NCI-H2107 (cell line): ENCODE results near the gene LSS.

Experiments
- DNase-seq: peaks from one replicate; lab custom pipeline; 2025; lab: John Stamatoyannopoulos, UW

Gene LSS

GRCh38 chr21:46168659-46169386, 59.8 kb downstream of the LSS start:
- DNase-seq: no peak

- no peak for DNase-seq
Measured at GRCh38 chr21:46168238-46168637, 60.3 kb downstream of the LSS start.

GRCh38 chr21:46165098-46165497, 63.5 kb downstream of the LSS start:
- DNase-seq: no peak

DNA sequence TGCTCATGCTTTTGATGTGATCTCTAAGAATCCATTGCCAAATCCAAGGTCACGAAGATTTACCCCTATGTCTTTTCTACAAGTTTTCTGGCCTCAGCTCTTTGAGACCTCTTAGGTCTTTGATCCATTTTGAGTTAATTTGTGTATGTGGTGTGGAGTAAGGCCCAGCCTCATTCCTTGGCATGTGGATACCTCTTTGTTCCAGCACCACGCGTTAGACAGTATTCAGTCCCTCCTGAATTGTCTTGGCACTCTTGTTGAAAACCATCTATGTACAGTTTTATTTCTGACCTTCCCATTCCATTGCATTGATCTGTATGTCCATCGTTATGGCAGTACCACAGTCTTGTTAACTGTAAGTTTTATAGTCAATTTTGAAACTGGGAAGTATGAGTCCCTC, 65.2 kb downstream of the LSS start:
- DNase-seq: no peak

DNA sequence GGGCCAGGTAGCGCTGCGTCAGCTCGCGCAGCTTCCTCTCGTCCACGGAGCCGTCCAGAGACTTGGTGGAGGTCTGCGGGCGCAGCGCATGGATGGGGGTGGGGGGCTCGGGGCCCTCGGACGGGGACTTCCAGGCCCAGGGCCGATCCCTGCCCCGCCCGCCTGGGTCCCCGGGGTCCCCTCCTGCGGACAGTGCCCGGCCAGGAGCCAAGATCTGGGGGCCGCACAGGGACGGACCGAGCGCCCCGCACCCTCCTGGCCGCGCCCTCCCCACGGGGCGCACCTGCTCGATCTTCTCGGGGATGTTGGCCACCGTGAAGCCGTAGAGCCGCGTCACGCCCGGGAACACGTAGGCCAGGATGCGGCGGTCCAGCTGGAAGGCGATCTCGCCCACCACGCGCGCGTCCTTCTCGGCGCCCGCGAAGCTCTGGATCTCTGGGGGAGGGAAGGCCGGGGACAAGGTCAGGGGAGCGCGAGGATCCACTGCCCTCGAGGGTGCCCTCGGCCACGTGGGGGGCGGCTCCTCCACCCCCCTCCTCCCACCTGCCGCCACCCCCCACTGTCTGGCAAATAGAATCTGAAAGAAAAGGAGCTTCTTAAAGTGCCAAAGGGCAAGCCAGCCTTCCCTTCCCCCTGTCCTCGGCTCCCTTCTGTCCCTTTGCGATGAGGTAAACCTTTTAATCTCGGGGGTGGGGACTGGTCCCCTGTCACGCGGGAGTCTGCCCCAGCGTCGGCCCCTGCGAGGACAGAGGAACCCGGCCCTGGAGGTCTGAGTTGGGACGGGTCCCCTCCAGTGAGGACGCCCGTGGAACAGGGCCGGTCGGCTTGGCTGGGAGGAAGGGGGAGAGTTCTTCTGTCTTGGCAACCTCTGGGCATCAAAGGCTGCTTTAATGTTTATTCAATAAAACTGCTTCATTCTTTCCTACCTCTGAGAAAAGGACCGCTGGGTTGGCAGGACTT, 66.7 kb downstream of the LSS start:
- DNase-seq: no peak

- DNase-seq: no peak
Measured at GRCh38 chr21:46160907-46161632, 67.5 kb downstream of the LSS start.

DNA sequence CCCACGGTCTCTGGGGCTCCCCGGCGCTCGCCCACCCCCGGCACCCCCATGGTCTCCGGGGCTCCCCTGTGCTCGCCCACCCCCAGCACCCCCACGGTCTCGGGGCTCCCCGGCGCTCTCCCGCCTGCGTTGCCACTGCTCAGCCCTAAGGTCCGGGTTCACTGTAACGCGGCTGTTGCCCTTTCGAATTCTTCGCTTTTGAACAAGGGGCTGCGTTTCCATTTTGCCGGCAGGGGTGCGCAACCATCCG, 68.0 kb downstream of the LSS start:
- DNase-seq: no peak

- DNase-seq: no peak
Measured at GRCh38 chr21:46159841-46160656, 68.5 kb downstream of the LSS start.

DNA sequence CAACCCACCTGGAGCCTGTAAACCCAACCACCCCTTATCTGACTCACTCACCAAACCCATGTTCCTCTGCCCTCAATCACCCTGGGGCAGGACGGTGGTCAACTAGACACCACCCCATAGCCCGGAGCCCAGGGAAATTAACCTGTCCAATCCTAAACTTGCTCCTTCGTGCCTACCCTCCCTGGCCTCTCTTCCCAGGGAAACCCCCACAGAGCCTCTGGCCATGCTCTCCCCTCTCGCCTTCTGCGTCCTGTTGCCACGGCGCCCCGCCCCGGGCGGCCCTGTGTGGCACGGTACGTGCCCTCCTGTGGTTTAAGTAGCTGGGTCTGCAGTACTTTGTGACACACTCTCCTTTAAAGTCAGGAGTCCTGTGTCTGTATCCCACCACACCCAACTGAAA, 69.2 kb downstream of the LSS start:
- DNase-seq: no peak

GRCh38 chr21:46158666-46159300, 69.8 kb downstream of the LSS start:
- DNase-seq: no peak

DNA sequence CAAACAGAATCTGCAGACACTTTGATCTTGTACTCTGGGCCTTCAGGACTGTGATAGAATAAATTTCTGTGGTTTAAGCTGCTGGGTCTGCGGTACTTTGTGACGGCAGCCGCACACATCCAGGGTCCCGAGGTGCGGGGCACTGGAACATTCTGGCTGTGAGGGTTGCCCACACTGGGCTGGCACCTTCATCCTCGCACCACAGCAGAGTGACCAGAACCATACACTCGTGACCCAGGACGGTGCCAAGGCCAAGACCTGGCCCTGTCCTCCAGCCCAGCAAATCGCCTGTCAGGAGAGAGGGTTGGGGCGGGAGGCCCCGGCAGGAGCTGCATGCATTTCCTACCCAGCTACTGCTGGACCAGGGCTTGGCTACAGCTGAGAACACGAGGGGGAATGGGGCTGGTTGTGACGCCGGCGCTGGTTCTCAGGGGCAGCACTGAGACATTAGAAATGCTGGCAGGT, 70.6 kb downstream of the LSS start:
- DNase-seq: no peak

- no peak for DNase-seq
Measured at GRCh38 chr21:46157396-46157986, 71.1 kb downstream of the LSS start.

GRCh38 chr21:46156678-46157077, 71.9 kb downstream of the LSS start:
- DNase-seq: no peak

GRCh38 chr21:46156378-46156645, 72.3 kb downstream of the LSS start:
- no peak for DNase-seq

GRCh38 chr21:46155514-46156377, 72.8 kb downstream of the LSS start, which contains the start of gene FTCD:
Gene FTCD (minus strand): TSS chr21:46155579. CDS start chr21:46155523, 56 bp downstream.
- DNase-seq: no peak

- no peak for DNase-seq
Measured at GRCh38 chr21:46154955-46155513, 73.5 kb downstream of the LSS start.

GRCh38 chr21:46154155-46154954, 74.2 kb downstream of the LSS start:
- DNase-seq: no peak

DNA sequence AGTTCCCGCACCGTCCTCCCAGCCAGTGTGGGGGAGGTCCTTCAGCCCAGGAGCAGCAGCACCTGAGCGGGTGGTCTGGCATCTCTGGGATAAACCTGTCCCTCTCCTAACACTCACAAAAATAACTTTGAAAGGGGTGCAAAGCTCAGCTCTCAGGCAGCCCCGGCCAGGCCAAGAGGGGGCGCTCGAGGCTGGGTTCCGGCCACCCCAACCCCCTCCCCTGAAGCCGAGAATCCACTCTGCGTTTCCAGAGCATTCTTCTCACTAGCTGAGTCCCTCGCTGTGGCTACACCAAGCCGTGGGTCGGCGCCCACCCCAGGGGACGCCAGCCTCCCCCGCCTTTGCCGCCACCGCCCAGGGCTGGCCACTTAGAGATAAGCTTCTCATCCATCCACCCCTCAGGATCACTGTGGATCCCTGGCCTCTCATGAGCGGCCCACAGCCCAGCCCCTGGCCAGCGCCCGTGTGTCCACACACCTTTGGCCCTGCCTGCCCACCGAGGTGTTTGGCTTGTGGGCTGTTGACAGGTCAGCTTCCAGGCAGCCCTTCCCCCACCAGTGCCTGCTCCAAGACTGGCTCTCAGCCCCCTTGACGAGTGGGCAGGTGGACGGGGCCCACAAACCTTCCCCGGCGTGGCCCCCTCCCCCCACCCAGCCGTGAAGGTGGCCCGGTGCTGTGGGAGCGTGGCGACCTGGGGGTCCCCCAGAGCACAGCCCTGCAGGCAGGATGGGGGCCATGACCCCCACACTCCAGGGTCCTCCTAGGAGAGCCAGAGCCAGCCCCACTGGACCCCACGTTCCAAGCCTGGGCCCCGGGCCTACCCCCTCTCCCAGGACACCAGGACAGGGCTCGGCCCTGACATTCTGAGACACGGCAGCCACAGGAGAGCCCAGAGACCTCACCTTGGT, 75.1 kb downstream of the LSS start:
- no peak for DNase-seq
